Trophoblast cell (in vitro differentiated cells and primary cell): ENCODE measurements around the gene GJA5.
A peak's percentile ranks its signal among the peaks of the same experiment; 100 is the strongest.

Experiments
- DNase-seq, 2 donors: peaks; one replicate each; pipeline ENCODE4 v3.0.0-alpha.2; 2016
- H2AFZ ChIP-seq: 2 replicates; pipeline ENCODE4 v1.6.1; 2013; ENCODE audit warnings: low read length, moderate library complexity, mild to moderate bottlenecking; ENCODE audit not compliant: insufficient read depth, poor library complexity
- H2AK5ac ChIP-seq: 2 replicates; pipeline ENCODE4 v1.6.1; 2013; ENCODE audit warnings: mild to moderate bottlenecking, low read length
- H2BK120ac ChIP-seq: 2 replicates; pipeline ENCODE4 v1.6.1; 2013; ENCODE audit warnings: low read length, mild to moderate bottlenecking, moderate library complexity; ENCODE audit not compliant: insufficient read depth, poor library complexity
- H2BK12ac ChIP-seq: 2 replicates; pipeline ENCODE4 v1.6.1; 2013; ENCODE audit warnings: mild to moderate bottlenecking, low read length, moderate library complexity
- H2BK5ac ChIP-seq: 2 replicates; pipeline ENCODE4 v1.6.1; 2013; ENCODE audit warnings: low read length, low read depth, moderate library complexity, mild to moderate bottlenecking; ENCODE audit not compliant: poor library complexity
- H3K14ac ChIP-seq: 2 replicates; pipeline ENCODE4 v1.6.1; 2013; ENCODE audit warnings: mild to moderate bottlenecking, low read length
- H3K18ac ChIP-seq: 2 replicates; pipeline ENCODE4 v1.6.1; 2013; ENCODE audit warnings: mild to moderate bottlenecking, low read length
- H3K23ac ChIP-seq: 2 replicates; pipeline ENCODE4 v1.6.1; 2013; ENCODE audit warnings: low read length
- H3K27ac ChIP-seq: 2 replicates; pipeline ENCODE4 v1.5.1; 2013; ENCODE audit warnings: low read depth, mild to moderate bottlenecking, inconsistent platforms, low read length, moderate library complexity
- H3K27me3 ChIP-seq: 2 replicates; pipeline ENCODE4 v1.6.1; 2013; ENCODE audit warnings: inconsistent platforms, mild to moderate bottlenecking, low read length, moderate library complexity; ENCODE audit not compliant: insufficient read depth
- H3K36me3 ChIP-seq, 2 experiments: 1 replicate in 1 of 2; 2 replicates in 1 of 2; pipeline ENCODE4 v1.6.1; 2013; ENCODE audit warnings: low read length in 2 of 2, mild to moderate bottlenecking in 2 of 2, moderate library complexity in 1 of 2; ENCODE audit not compliant: insufficient read depth in 2 of 2, control insufficient read depth in 1 of 2
- H3K4ac ChIP-seq: 2 replicates; pipeline ENCODE4 v1.6.1; 2013; ENCODE audit warnings: low read depth, mild to moderate bottlenecking, low read length, moderate library complexity
- H3K4me1 ChIP-seq, 2 experiments: 1 replicate in 1 of 2; 2 replicates in 1 of 2; pipeline ENCODE4 v1.6.1; 2013; ENCODE audit warnings: low read length in 2 of 2, mild to moderate bottlenecking in 2 of 2, moderate library complexity in 1 of 2; ENCODE audit not compliant: insufficient read depth in 2 of 2, control insufficient read depth in 1 of 2
- H3K4me2 ChIP-seq: 2 replicates; pipeline ENCODE4 v1.6.1; 2013; ENCODE audit warnings: inconsistent platforms, mild to moderate bottlenecking, low read length, moderate library complexity
- H3K4me3 ChIP-seq: 2 replicates; pipeline ENCODE4 v1.5.1; 2013; ENCODE audit warnings: mild to moderate bottlenecking, low read depth, low read length, inconsistent platforms
- H3K79me1 ChIP-seq: one replicate; pipeline ENCODE4 v1.6.1; 2013; ENCODE audit warnings: low read length
- H3K79me2 ChIP-seq: 2 replicates; pipeline ENCODE4 v1.6.1; 2013; ENCODE audit warnings: low read length, mild to moderate bottlenecking; ENCODE audit not compliant: control insufficient read depth, insufficient read depth, poor library complexity
- H3K9ac ChIP-seq: 2 replicates; pipeline ENCODE4 v1.6.1; 2013; ENCODE audit warnings: mild to moderate bottlenecking, low read length
- H3K9me3 ChIP-seq: 2 replicates; pipeline ENCODE4 v1.6.1; 2013; ENCODE audit warnings: low read depth, mild to moderate bottlenecking, control low read depth, inconsistent platforms, low read length; ENCODE audit not compliant: insufficient read depth
- H4K12ac ChIP-seq: 2 replicates; pipeline ENCODE4 v1.6.1; 2013; ENCODE audit warnings: low read depth, mild to moderate bottlenecking, low read length, moderate library complexity
- H4K8ac ChIP-seq: 2 replicates; pipeline ENCODE4 v1.6.1; 2013; ENCODE audit warnings: low read depth, mild to moderate bottlenecking, low read length, moderate library complexity
- H4K91ac ChIP-seq: one replicate; pipeline ENCODE4 v1.6.1; 2013; ENCODE audit warnings: low read depth, mild to moderate bottlenecking, low read length, moderate library complexity
- WGBS: extraction: QIAGEN DNeasy Blood & Tissue Kit; methylation state at CpG from one replicate; pipeline ENCODE4 v1.1.7; 2013; ENCODE audit warnings: missing lambda C conversion rate; ENCODE audit not compliant: insufficient read length, insufficient coverage; ENCODE audit errors: extremely low coverage; 5-methylcytosine and 5-hydroxymethylcytosine counted together

GJA5 gene

GRCh38 chr1:147756341-147756740 is 4.1 kb downstream of the GJA5 start:
- no peak overlapping the region for H4K12ac ChIP-seq
- H2AFZ ChIP-seq = no peak overlapping the region
- no peak overlapping the region for H3K23ac ChIP-seq
- DNase-seq = peak in 1 of 2 donors; percentile 54
- H3K4ac ChIP-seq = no peak overlapping the region
- no peaks in the 10 kb centered on the region for H3K36me3 ChIP-seq
- peaks cover 31 to 35% of the 10 kb centered on the region in 2 experiments for H3K4me1 ChIP-seq
- no peak overlapping the region for H4K91ac ChIP-seq
- H3K4me3 ChIP-seq = no peak overlapping the region
- peaks cover 19% of the 10 kb centered on the region for H3K79me1 ChIP-seq
- no CpG with 5 or more reads among the region's 3 CpGs for WGBS
- no peak overlapping the region for H2BK12ac ChIP-seq
- no peak overlapping the region for H3K14ac ChIP-seq
- no peaks in the 10 kb centered on the region for H3K79me2 ChIP-seq
- no peak overlapping the region for H3K4me2 ChIP-seq
- H2BK120ac ChIP-seq = no peak overlapping the region
- H3K9ac ChIP-seq = no peak overlapping the region
- H3K27me3 ChIP-seq = no peaks in the 10 kb centered on the region
- no peaks in the 10 kb centered on the region for H3K9me3 ChIP-seq
- no peak overlapping the region for H3K18ac ChIP-seq
- no peak overlapping the region for H4K8ac ChIP-seq
- H2BK5ac ChIP-seq = no peak overlapping the region
- H3K27ac ChIP-seq = no peak overlapping the region
- no peak overlapping the region for H2AK5ac ChIP-seq

- H3K4ac ChIP-seq = no peak overlapping the region
- H2AK5ac ChIP-seq = no peak overlapping the region
- H3K27ac ChIP-seq = no peak overlapping the region
- no peak overlapping the region for H3K9ac ChIP-seq
- no peak overlapping the region for H4K8ac ChIP-seq
- peak in 1 of 2 donors; percentile 40 for DNase-seq
- no peak overlapping the region for H3K23ac ChIP-seq
- no CpG with 5 or more reads among the region's 2 CpGs for WGBS
- H3K18ac ChIP-seq = no peak overlapping the region
- no peaks in the 10 kb centered on the region for H3K79me2 ChIP-seq
- H3K4me3 ChIP-seq = no peak overlapping the region
- H2BK120ac ChIP-seq = no peak overlapping the region
- no peaks in the 10 kb centered on the region for H3K9me3 ChIP-seq
- H3K4me2 ChIP-seq = no peak overlapping the region
- no peaks in the 10 kb centered on the region for H3K36me3 ChIP-seq
- no peaks in the 10 kb centered on the region for H3K27me3 ChIP-seq
- no peak overlapping the region for H4K91ac ChIP-seq
- no peak overlapping the region for H2BK5ac ChIP-seq
- H3K4me1 ChIP-seq = peaks cover 25% of the 10 kb centered on the region in 2 experiments
- no peak overlapping the region for H2AFZ ChIP-seq
- H3K14ac ChIP-seq = no peak overlapping the region
- H4K12ac ChIP-seq = no peak overlapping the region
- peaks cover 9% of the 10 kb centered on the region for H3K79me1 ChIP-seq
- H2BK12ac ChIP-seq = no peak overlapping the region
Measured at GRCh38 chr1:147754661-147755060, 5.7 kb downstream of the GJA5 start.

DNA sequence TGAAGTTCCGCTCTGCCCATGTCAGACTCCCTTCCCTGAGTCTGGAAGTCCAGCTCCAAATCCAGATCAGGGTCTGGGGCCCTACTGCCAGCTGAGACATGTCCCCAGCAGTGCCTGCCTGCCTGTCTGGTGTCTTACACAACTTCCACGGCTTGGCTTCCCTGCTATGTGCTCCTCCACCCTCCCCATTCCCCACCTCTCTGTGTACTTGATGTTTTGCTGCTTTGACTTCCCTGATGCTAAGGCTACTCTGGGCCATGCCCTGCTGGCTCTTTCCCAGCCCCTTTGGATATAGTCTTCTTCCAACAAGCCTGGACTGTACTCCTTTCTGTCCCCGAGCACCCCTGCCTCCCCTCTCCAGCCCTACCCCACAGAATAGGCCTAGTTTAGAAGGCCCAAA is 7.3 kb downstream of the GJA5 start:
- H4K8ac ChIP-seq = no peak overlapping the region
- no peak overlapping the region for H2BK120ac ChIP-seq
- H2AFZ ChIP-seq = peak overlapping the region; percentile 10
- no peak overlapping the region for H2BK5ac ChIP-seq
- peak; percentile 79 to 82 for DNase-seq
- H2AK5ac ChIP-seq = no peak overlapping the region
- no peak overlapping the region for H4K91ac ChIP-seq
- no peaks in the 10 kb centered on the region for H3K27me3 ChIP-seq
- no peak overlapping the region for H3K4me3 ChIP-seq
- H3K4me2 ChIP-seq = no peak overlapping the region
- H3K27ac ChIP-seq = no peak overlapping the region
- no peak overlapping the region for H4K12ac ChIP-seq
- no peak overlapping the region for H3K18ac ChIP-seq
- no peak overlapping the region for H3K14ac ChIP-seq
- H3K4me1 ChIP-seq = peaks cover 22% of the 10 kb centered on the region in 2 experiments
- H3K9me3 ChIP-seq = no peaks in the 10 kb centered on the region
- no peak overlapping the region for H3K23ac ChIP-seq
- H3K9ac ChIP-seq = no peak overlapping the region
- H3K79me2 ChIP-seq = no peaks in the 10 kb centered on the region
- no peak overlapping the region for H3K4ac ChIP-seq
- peak overlapping the region; percentile 6 for H2BK12ac ChIP-seq
- H3K79me1 ChIP-seq = peaks cover 5% of the 10 kb centered on the region
- no CpG with 5 or more reads among the region's 3 CpGs for WGBS
- H3K36me3 ChIP-seq = no peaks in the 10 kb centered on the region

GRCh38 chr1:147752511-147752910 is 7.9 kb downstream of the GJA5 start:
- no peak overlapping the region for H2AFZ ChIP-seq
- H3K9ac ChIP-seq = no peak overlapping the region
- no peak overlapping the region for H3K23ac ChIP-seq
- H3K79me1 ChIP-seq = peaks cover 3% of the 10 kb centered on the region
- H4K12ac ChIP-seq = no peak overlapping the region
- no peaks in the 10 kb centered on the region for H3K79me2 ChIP-seq
- H3K4me1 ChIP-seq = peaks cover 19% of the 10 kb centered on the region in 2 experiments
- H3K4ac ChIP-seq = no peak overlapping the region
- H3K36me3 ChIP-seq = no peaks in the 10 kb centered on the region
- H4K91ac ChIP-seq = no peak overlapping the region
- no peak overlapping the region for H3K4me2 ChIP-seq
- no peak overlapping the region for H2AK5ac ChIP-seq
- no peak overlapping the region for H3K14ac ChIP-seq
- no peak overlapping the region for H3K27ac ChIP-seq
- H2BK12ac ChIP-seq = no peak overlapping the region
- H3K4me3 ChIP-seq = no peak overlapping the region
- H2BK5ac ChIP-seq = no peak overlapping the region
- no CpG with 5 or more reads among the region's 7 CpGs for WGBS
- H2BK120ac ChIP-seq = no peak overlapping the region
- H3K9me3 ChIP-seq = no peaks in the 10 kb centered on the region
- no peak overlapping the region for H4K8ac ChIP-seq
- no peak overlapping the region for H3K18ac ChIP-seq
- H3K27me3 ChIP-seq = no peaks in the 10 kb centered on the region
- DNase-seq = peak in 1 of 2 donors; percentile 17
